Vagina (tissue), 2 donors: ENCODE data around the gene ZNF683.

Experiments used
- POLR2A ChIP-seq, 2 donors: fragments of 450-650 bp; IDR thresholded peaks; one replicate each; pipeline ENCODE4 v1.6.1; 2017; ENCODE audit warnings: antibody characterized with exemption in 2 of 2, mild to moderate bottlenecking in 2 of 2, moderate library complexity in 2 of 2
- TF ChIP-seq, protein P1 (sequence below), 3 experiments: fragments of 450-650 bp in 2 of 3; fragments of 200-600 bp in 1 of 3; sonication (generic) in 1 of 3; IDR thresholded peaks; one replicate each; pipeline ENCODE4 v1.5.1; 2017 to 2019; ENCODE audit warnings: antibody characterized with exemption in 3 of 3, mild to moderate bottlenecking in 2 of 3, moderate library complexity in 2 of 3

DNA sequence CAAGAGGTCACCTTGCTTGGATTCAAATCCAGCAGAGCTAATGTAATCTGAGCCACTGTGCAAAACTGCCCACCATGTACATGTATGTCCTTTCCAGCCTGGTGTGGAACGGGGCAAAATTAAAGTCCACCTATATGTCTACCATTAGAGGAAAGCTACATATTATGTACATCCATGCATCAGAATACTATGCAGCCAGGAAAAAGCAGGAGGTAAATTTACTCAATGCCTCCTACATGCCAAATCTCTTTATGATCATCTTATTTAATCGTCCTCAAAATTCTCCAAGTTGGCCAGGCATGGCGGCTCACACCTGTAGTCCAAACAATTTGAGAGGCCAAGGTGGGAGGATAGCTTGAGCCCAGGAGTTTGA lies 6.3 kb upstream of the ZNF683 start:
- TF ChIP-seq, protein P1, sequence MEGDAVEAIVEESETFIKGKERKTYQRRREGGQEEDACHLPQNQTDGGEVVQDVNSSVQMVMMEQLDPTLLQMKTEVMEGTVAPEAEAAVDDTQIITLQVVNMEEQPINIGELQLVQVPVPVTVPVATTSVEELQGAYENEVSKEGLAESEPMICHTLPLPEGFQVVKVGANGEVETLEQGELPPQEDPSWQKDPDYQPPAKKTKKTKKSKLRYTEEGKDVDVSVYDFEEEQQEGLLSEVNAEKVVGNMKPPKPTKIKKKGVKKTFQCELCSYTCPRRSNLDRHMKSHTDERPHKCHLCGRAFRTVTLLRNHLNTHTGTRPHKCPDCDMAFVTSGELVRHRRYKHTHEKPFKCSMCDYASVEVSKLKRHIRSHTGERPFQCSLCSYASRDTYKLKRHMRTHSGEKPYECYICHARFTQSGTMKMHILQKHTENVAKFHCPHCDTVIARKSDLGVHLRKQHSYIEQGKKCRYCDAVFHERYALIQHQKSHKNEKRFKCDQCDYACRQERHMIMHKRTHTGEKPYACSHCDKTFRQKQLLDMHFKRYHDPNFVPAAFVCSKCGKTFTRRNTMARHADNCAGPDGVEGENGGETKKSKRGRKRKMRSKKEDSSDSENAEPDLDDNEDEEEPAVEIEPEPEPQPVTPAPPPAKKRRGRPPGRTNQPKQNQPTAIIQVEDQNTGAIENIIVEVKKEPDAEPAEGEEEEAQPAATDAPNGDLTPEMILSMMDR (IDR thresholded peaks at IDR 0.05), result no peak
- TF ChIP-seq POLR2A (IDR thresholded peaks at IDR 0.05), result no peak
